ENCODE measurements around the gene ST6GAL1. TPM values are rescaled to one million over a fixed set of nuclear protein-coding genes. Genes with fewer than 3 reads are reported as not detected.
A peak's percentile ranks its signal among the peaks of the same experiment; 100 is the strongest.

Gene ST6GAL1
- total RNA-seq, 1 donor from 2014 or later = 36.6 TPM

DNA sequence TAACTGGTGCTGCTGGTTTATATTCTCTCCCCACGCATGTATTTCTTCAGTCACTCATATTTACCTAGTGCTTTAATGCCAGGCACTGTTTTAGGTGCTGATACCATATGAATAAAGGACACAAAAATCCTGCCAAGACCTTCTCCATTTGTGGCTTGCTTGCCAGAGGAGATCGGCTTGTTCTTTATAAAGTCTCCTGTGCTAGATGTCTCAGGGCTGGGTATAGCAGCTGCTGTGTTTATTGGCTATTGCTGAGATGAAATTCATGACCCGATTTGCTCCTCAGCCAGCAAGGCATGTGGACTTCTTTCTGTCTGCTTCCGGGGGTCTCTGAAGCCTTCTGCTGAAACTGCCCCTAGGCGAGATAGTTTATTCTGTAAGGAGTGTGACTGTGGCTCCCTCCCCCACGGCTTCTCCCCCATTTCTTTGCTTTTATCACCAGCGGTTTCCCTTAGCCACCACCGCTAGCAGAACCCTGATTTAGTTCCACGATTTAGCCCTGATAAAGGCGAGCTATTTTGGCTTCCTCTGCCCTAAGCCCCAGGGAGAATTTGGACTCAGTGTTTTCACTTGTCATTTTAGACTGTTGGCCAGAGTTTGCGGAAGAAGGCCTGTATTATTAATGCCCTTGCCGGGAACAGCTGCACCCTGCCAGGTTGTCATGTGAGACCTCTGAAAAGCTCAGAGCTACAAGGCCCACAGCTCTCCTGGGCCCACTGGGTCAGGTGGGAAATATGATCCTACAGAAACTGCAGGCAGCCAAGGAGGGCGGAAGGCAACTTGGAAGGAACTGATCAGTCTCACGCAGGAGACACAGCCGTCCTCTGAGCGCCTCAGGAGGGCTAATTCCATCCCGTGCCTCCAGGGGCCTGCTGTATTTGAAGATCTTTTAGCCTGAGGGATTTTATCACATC lies 46.8 kb downstream of the ST6GAL1 start:
- peaks cover 22% of the 10 kb centered on the region for H3K36me3 Mint-ChIP-seq (ENCODE audit: low read depth)
- H3K9me3 Mint-ChIP-seq (ENCODE audit: low read depth) = no peaks in the 10 kb centered on the region
- peak; percentile 57 for TF ChIP-seq CTCF (IDR thresholded peaks at IDR 0.05)
- H3K4me3 Mint-ChIP-seq (ENCODE audit: unreplicated experiment) = peak overlapping the region; percentile 44
- H3K27me3 Mint-ChIP-seq (ENCODE audit: low read depth) = no peaks in the 10 kb centered on the region
- H3K27ac Mint-ChIP-seq (ENCODE audit: unreplicated experiment) = peak overlapping the region; percentile 97
- no peak for DNase-seq (ENCODE audit: low spot score)
- H3K4me1 Mint-ChIP-seq (ENCODE audit: low read depth) = peaks cover 35% of the 10 kb centered on the region

DNA sequence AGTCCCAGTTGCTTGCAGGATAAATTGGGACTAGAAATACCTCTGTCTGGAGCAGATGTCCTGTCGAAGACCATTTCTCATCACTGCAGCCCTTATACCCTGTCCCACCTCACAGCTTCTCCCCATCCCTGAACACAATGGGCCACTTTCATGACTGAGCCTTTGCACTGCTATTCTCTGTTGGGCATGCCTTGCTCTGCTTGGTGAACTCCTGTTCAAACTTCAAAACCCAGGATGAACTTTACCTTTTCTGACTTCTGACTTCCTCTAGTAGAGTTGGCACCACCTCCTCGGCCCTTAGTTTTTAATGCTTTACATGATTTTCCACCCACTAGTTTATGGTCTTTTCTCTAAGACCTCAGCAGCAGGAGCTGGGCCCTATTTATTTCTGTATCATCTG lies 48.4 kb downstream of the ST6GAL1 start:
- H3K27me3 Mint-ChIP-seq (ENCODE audit: low read depth) = no peaks in the 10 kb centered on the region
- peaks cover 18% of the 10 kb centered on the region for H3K36me3 Mint-ChIP-seq (ENCODE audit: low read depth)

DNA sequence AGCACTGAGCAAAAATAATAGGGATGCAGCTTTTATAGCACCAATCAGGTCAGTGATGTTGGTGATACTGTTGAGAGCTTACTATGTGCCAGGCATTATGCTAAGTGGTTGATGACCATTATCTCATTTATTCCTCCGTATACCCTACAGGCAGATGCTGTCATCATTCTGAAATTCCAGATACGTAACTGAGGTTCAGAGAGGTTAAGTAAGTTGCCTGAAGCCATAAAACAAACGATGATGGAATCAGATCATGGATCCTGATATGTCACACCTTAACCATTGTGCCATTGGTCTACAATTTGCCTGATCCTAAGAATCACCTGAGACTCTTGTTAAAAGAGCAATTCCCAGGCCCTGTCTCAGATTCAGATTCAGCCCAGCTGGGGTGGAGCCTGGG lies 49.5 kb downstream of the ST6GAL1 start:
- H3K4me1 Mint-ChIP-seq (ENCODE audit: low read depth) = peaks cover 47% of the 10 kb centered on the region
- no peaks in the 10 kb centered on the region for H3K27me3 Mint-ChIP-seq (ENCODE audit: low read depth)
- no peak for TF ChIP-seq CTCF (IDR thresholded peaks at IDR 0.05)
- no peak overlapping the region for H3K4me3 Mint-ChIP-seq (ENCODE audit: unreplicated experiment)
- H3K36me3 Mint-ChIP-seq (ENCODE audit: low read depth) = peaks cover 15% of the 10 kb centered on the region
- no peaks in the 10 kb centered on the region for H3K9me3 Mint-ChIP-seq (ENCODE audit: low read depth)
- DNase-seq (ENCODE audit: low spot score) = no peak
- H3K27ac Mint-ChIP-seq (ENCODE audit: unreplicated experiment) = no peak overlapping the region

More for the DNA sequence above, 48.4 kb downstream of the ST6GAL1 start:
- peaks cover 38% of the 10 kb centered on the region for H3K4me1 Mint-ChIP-seq (ENCODE audit: low read depth)
- no peak for DNase-seq (ENCODE audit: low spot score)
- H3K9me3 Mint-ChIP-seq (ENCODE audit: low read depth) = no peaks in the 10 kb centered on the region
- no peak overlapping the region for H3K4me3 Mint-ChIP-seq (ENCODE audit: unreplicated experiment)
- TF ChIP-seq CTCF (IDR thresholded peaks at IDR 0.05) = no peak
- no peak overlapping the region for H3K27ac Mint-ChIP-seq (ENCODE audit: unreplicated experiment)

DNA sequence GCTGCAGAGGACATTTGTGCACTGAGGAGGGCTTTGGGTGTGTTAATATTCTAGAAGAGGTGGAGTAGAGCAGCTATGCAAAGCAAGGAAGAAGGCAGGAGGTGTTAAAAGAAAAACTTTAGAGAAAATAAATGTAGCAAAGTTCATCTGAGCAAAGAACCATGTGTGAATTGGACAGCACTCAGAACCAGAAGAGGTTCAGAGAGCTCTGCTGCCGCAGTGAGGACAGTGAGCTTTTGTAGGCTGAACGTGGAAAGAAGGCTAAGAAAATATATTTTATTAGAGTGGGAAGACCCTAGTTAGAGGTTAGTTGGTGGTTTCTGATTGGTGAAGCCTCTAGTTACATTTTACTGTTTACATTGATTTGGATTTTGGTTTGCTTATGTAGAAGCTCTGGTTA lies 50.7 kb downstream of the ST6GAL1 start:
- no peak for TF ChIP-seq CTCF (IDR thresholded peaks at IDR 0.05)
- Mint-ChIP-seq H3K4me3 (ENCODE audit: unreplicated experiment) (no peak overlapping the region), H3K27me3 (ENCODE audit: low read depth) (no peaks in the 10 kb centered on the region), H3K4me1 (ENCODE audit: low read depth) (peaks cover 50% of the 10 kb centered on the region), H3K36me3 (ENCODE audit: low read depth) (peaks cover 13% of the 10 kb centered on the region), H3K9me3 (ENCODE audit: low read depth) (no peaks in the 10 kb centered on the region), H3K27ac (ENCODE audit: unreplicated experiment) (no peak overlapping the region)
- DNase-seq (ENCODE audit: low spot score) = no peak

DNA sequence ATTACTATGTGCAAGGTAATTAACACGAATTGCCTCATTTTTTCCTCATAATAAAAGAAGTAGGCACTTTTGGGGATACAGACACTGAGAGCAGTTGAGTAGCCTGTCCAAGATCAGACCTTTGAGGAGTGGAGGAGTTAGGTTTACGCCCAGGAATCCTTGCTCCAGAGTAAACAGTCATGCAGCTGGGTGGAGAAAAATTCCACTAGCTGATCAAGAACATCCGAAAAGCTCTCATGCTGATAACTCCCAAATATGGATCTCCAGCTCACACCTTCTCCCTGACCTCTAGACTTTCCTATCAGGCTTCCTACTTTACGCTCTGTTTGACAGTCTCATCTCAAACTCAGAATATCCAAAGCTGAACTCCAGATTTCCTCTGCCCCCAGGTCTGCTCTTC lies 53.3 kb downstream of the ST6GAL1 start:
- no peaks in the 10 kb centered on the region for H3K9me3 Mint-ChIP-seq (ENCODE audit: low read depth)
- H3K27me3 Mint-ChIP-seq (ENCODE audit: low read depth) = no peaks in the 10 kb centered on the region
- DNase-seq (ENCODE audit: low spot score) = no peak
- H3K27ac Mint-ChIP-seq (ENCODE audit: unreplicated experiment) = no peak overlapping the region
- no peak overlapping the region for H3K4me3 Mint-ChIP-seq (ENCODE audit: unreplicated experiment)
- peaks cover 18% of the 10 kb centered on the region for H3K36me3 Mint-ChIP-seq (ENCODE audit: low read depth)
- H3K4me1 Mint-ChIP-seq (ENCODE audit: low read depth) = peaks cover 38% of the 10 kb centered on the region
- no peak for TF ChIP-seq CTCF (IDR thresholded peaks at IDR 0.05)
